ENCODE measurements around the gene ANAPC15. TPM values are rescaled to one million over a fixed set of nuclear protein-coding genes. Genes with fewer than 3 reads are reported as not detected.
"Not testable (repeated sequence)": the region's sequence is repeated elsewhere in the genome, so short reads cannot be mapped to it uniquely, and the experiment has no call there.

The ANAPC15 gene
- total RNA-seq = 10 to 100 TPM; 13.2 to 26.9 (median 22.8) TPM

GRCh38 chr11:72112143-72112977 is at the start of gene ANAPC15:
TSS of gene ANAPC15 (minus strand) at chr11:72112695. CDS start at chr11:72111276, 1,419 bp downstream.
- peak; percentile 94 for ATAC-seq (ENCODE audit: low FRiP score)
- TF ChIP-seq CTCF (IDR thresholded peaks at IDR 0.05) = no peak
- DNase-seq (ENCODE audit: low spot score) = peak; percentile 99

- DNase-seq (ENCODE audit: low spot score) (no peak), ATAC-seq (ENCODE audit: low FRiP score) (no peak)
- TF ChIP-seq CTCF (IDR thresholded peaks at IDR 0.05) = no peak
Measured at GRCh38 chr11:72160319-72160718, 47.8 kb upstream of the ANAPC15 start.

- no peak for TF ChIP-seq CTCF (IDR thresholded peaks at IDR 0.05)
- DNase-seq (ENCODE audit: low spot score) (no peak), ATAC-seq (ENCODE audit: low FRiP score) (no peak)
Measured at GRCh38 chr11:72157131-72157530, 44.6 kb upstream of the ANAPC15 start.

GRCh38 chr11:72155751-72156150 is 43.3 kb upstream of the ANAPC15 start:
- ATAC-seq (ENCODE audit: low FRiP score) (no peak), DNase-seq (ENCODE audit: low spot score) (no peak)
- no peak for TF ChIP-seq CTCF (IDR thresholded peaks at IDR 0.05)

- ATAC-seq (ENCODE audit: low FRiP score) (no peak), DNase-seq (ENCODE audit: low spot score) (no peak)
- TF ChIP-seq CTCF (IDR thresholded peaks at IDR 0.05) = no peak
Measured at GRCh38 chr11:72154816-72155215, 42.3 kb upstream of the ANAPC15 start.

GRCh38 chr11:72153874-72154273 is 41.4 kb upstream of the ANAPC15 start:
- not testable (repeated sequence) for DNase-seq (ENCODE audit: low spot score); ATAC-seq (ENCODE audit: low FRiP score)

- TF ChIP-seq CTCF (IDR thresholded peaks at IDR 0.05) = no peak
- ATAC-seq (ENCODE audit: low FRiP score) = no peak
- no peak for DNase-seq (ENCODE audit: low spot score)
Measured at GRCh38 chr11:72150882-72151281, 38.4 kb upstream of the ANAPC15 start.

All from omental fat pad (tissue), 4 donors.